Lower lobe of right lung (tissue), 2 donors: Measurements from ENCODE around the gene SNRK. TPM values are rescaled to one million over a fixed set of nuclear protein-coding genes. Genes with fewer than 3 reads are reported as not detected.
"Not testable (repeated sequence)": the region's sequence is repeated elsewhere in the genome, so short reads cannot be mapped to it uniquely, and the experiment has no call there.

Experiments used
- ATAC-seq, 2 donors: fragments of 200-7000 bp; cut with Tn5 transposase; one replicate each; pipeline ENCODE4 v1.9.1; 2020 to 2022; ENCODE audit warnings: mild to moderate bottlenecking in 2 of 2, moderate library complexity in 2 of 2
- DNase-seq: peaks from one replicate; pipeline ENCODE4 v3.0.0-alpha.2; 2020
- H3K27ac ChIP-seq: fragments of 200-600 bp; one replicate; pipeline ENCODE4 v1.8.0; 2022
- H3K27me3 ChIP-seq: fragments of 200-600 bp; one replicate; pipeline ENCODE4 v1.8.0; 2022; ENCODE audit warnings: low read depth
- H3K36me3 ChIP-seq: fragments of 200-600 bp; one replicate; pipeline ENCODE4 v1.8.0; 2022; ENCODE audit warnings: mild to moderate bottlenecking
- H3K4me1 ChIP-seq: fragments of 200-600 bp; one replicate; pipeline ENCODE4 v1.8.0; 2022
- H3K4me3 ChIP-seq: fragments of 200-600 bp; one replicate; pipeline ENCODE4 v1.8.0; 2022; ENCODE audit warnings: mild to moderate bottlenecking
- H3K9me3 ChIP-seq: fragments of 200-600 bp; one replicate; pipeline ENCODE4 v1.8.0; 2022
- intact Hi-C: fragments of 100-400 bp; cut with DNase I; formaldehyde crosslinking; loops from one replicate; pipeline ENCODE4 v1.11.0; 2022
- total RNA-seq: library from RNA; stranded (reverse); fragmentation: NEBNext Ultra II Directional; extraction: Animal tissue kit (Norgen Biotek cat#: 25700); gene quantifications from one replicate; pipeline ENCODE4 v1.2.1, GENCODE V29; 2021
- TF ChIP-seq, protein P1 (sequence below): fragments of 200-600 bp; IDR thresholded peaks from one replicate; pipeline ENCODE4 v1.8.0; 2022; ENCODE audit warnings: antibody characterized with exemption, mild to moderate bottlenecking
- donor health status: DM: no; HTN: yes; CAD: no; lungs with severe emphysema.

SNRK gene
- total RNA-seq, 1 donor from 2014 or later: 55.1 TPM

GRCh38 chr3:43348852-43349574 is 62.7 kb downstream of the SNRK start:
- ATAC-seq (no peak), DNase-seq (no peak)
- intact Hi-C loops: no loop called here
- H3K9me3 ChIP-seq: peaks cover 24% of the 10 kb centered on the region
- H3K36me3 ChIP-seq: peaks cover 60% of the 10 kb centered on the region
- no peak overlapping the region for H3K4me3 ChIP-seq
- TF ChIP-seq, protein P1, sequence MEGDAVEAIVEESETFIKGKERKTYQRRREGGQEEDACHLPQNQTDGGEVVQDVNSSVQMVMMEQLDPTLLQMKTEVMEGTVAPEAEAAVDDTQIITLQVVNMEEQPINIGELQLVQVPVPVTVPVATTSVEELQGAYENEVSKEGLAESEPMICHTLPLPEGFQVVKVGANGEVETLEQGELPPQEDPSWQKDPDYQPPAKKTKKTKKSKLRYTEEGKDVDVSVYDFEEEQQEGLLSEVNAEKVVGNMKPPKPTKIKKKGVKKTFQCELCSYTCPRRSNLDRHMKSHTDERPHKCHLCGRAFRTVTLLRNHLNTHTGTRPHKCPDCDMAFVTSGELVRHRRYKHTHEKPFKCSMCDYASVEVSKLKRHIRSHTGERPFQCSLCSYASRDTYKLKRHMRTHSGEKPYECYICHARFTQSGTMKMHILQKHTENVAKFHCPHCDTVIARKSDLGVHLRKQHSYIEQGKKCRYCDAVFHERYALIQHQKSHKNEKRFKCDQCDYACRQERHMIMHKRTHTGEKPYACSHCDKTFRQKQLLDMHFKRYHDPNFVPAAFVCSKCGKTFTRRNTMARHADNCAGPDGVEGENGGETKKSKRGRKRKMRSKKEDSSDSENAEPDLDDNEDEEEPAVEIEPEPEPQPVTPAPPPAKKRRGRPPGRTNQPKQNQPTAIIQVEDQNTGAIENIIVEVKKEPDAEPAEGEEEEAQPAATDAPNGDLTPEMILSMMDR: no peak
- no peaks in the 10 kb centered on the region for H3K27me3 ChIP-seq
- H3K27ac ChIP-seq: no peak overlapping the region
- H3K4me1 ChIP-seq: peaks cover 10% of the 10 kb centered on the region

- H3K4me1 ChIP-seq: peaks cover 10% of the 10 kb centered on the region
- no peak for DNase-seq
- TF ChIP-seq, protein P1: no peak
- no peak overlapping the region for H3K4me3 ChIP-seq
- H3K9me3 ChIP-seq: peaks cover 27% of the 10 kb centered on the region
- ATAC-seq: no peak
- H3K27ac ChIP-seq: no peak overlapping the region
- peaks cover 53% of the 10 kb centered on the region for H3K36me3 ChIP-seq
- H3K27me3 ChIP-seq: no peaks in the 10 kb centered on the region
- intact Hi-C loops: no loop called here
Observed at GRCh38 chr3:43349716-43350115, 63.4 kb downstream of the SNRK start.

- ATAC-seq (no peak), DNase-seq (no peak)
- TF ChIP-seq, protein P1: no peak
- no peaks in the 10 kb centered on the region for H3K27me3 ChIP-seq
- intact Hi-C loops: no loop called here
- H3K4me1 ChIP-seq: no peaks in the 10 kb centered on the region
- H3K27ac ChIP-seq: no peak overlapping the region
- no peak overlapping the region for H3K4me3 ChIP-seq
- peaks cover 16% of the 10 kb centered on the region for H3K36me3 ChIP-seq
- H3K9me3 ChIP-seq: peaks cover 44% of the 10 kb centered on the region
Observed at GRCh38 chr3:43353393-43353792, 67.1 kb downstream of the SNRK start.

- TF ChIP-seq, protein P1: no peak
- no peak for DNase-seq
- H3K9me3 ChIP-seq: peaks cover 44% of the 10 kb centered on the region
- H3K27ac ChIP-seq: no peak overlapping the region
- no peak overlapping the region for H3K4me3 ChIP-seq
- intact Hi-C loops: no loop called here
- no peak for ATAC-seq
- H3K27me3 ChIP-seq: no peaks in the 10 kb centered on the region
- peaks cover 9% of the 10 kb centered on the region for H3K36me3 ChIP-seq
- no peaks in the 10 kb centered on the region for H3K4me1 ChIP-seq
Observed at GRCh38 chr3:43353923-43354670, 67.8 kb downstream of the SNRK start.

- H3K27ac ChIP-seq, DNase-seq, ATAC-seq, H3K4me3 ChIP-seq, H3K27me3 ChIP-seq, intact Hi-C loops, H3K4me1 ChIP-seq, H3K36me3 ChIP-seq: not testable (repeated sequence)
- H3K9me3 ChIP-seq: peaks cover 44% of the 10 kb centered on the region
Observed at GRCh38 chr3:43356033-43356432, 69.7 kb downstream of the SNRK start.

DNA sequence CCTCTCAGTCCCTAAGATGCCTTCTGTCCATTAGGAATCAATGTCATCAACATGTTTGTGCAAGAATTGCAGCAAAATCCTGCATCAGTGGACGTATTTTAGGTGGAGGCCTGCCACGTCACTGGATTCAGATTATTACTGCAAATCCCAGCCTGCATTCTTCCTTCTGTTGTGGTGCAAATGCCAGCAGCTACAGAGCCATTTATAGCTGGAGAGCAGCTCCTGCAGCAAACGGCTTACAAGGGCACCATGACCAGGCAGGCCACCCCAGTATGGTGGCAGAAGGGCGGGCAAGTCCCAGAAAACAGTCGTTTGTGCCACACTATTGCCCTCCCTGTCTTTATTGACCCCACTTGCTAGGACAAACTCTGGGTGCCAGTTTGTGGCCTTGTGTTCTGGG is 74.7 kb downstream of the SNRK start:
- TF ChIP-seq, protein P1: no peak
- H3K4me1 ChIP-seq: peaks cover 5% of the 10 kb centered on the region
- H3K27me3 ChIP-seq: no peaks in the 10 kb centered on the region
- H3K36me3 ChIP-seq: no peaks in the 10 kb centered on the region
- no peak overlapping the region for H3K4me3 ChIP-seq
- H3K9me3 ChIP-seq: peaks cover 4% of the 10 kb centered on the region
- intact Hi-C loops: no loop called here
- no peak overlapping the region for H3K27ac ChIP-seq
- ATAC-seq (no peak), DNase-seq (no peak)
